SK-N-SH treated with all-trans-retinoic acid at 6 μM for 48 hours (cell line): Measurements from ENCODE around the gene NUDCD2.

Experiments
- ISL1 ChIP-seq: fragments of 250-450 bp; sonication (Bioruptor Pico); IDR thresholded peaks from 2 replicates; pipeline ENCODE4 v2.1.2; 2022; ENCODE audit warnings: mild to moderate bottlenecking, moderate library complexity
- RARB ChIP-seq: fragments of 250-450 bp; sonication (Bioruptor Pico); IDR thresholded peaks from 2 replicates; pipeline ENCODE4 v1.8.0; 2021; ENCODE audit warnings: mild to moderate bottlenecking, moderate library complexity
- TCF4 ChIP-seq: fragments of 250-450 bp; sonication (Bioruptor Pico); IDR thresholded peaks from 2 replicates; pipeline ENCODE4 v1.8.0; 2021; ENCODE audit warnings: mild to moderate bottlenecking, moderate library complexity, borderline replicate concordance
- ZNF8 ChIP-seq: fragments of 450-650 bp; formaldehyde crosslinking; IDR thresholded peaks from 2 replicates; pipeline ENCODE4 v1.5.0; 2020; ENCODE audit warnings: mild to moderate bottlenecking, moderate library complexity
- TF ChIP-seq, protein P1 (sequence below): fragments of 250-450 bp; sonication (Bioruptor Pico); IDR thresholded peaks from 2 replicates; pipeline ENCODE4 v1.8.0; 2021; ENCODE audit warnings: low read depth, mild to moderate bottlenecking, moderate library complexity, borderline replicate concordance
- TF ChIP-seq, protein P2 (sequence below): fragments of 250-450 bp; sonication (Bioruptor Pico); IDR thresholded peaks from 2 replicates; pipeline ENCODE4 v1.8.0; 2020; ENCODE audit warnings: mild to moderate bottlenecking, moderate library complexity, borderline replicate concordance

DNA sequence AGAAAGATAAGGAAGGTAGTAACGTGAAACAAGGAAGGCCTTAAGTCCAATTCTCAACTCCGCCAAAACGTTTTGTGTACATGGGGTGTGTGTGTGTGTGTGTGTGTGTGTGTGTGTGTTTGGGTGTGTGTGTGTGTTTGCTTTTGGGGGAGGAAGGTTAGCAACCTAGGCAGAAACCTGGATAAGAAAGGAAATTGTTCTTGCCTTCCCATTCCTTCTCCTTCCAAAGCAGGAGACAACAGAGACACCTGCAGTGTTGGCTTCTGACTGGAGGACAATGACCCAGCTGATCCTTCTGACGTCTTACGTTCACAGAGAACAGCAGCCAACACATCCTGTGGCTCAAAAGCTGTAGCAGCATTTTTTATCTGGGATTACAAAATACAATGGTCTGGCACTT is 26.6 kb downstream of the NUDCD2 start:
- TF ChIP-seq TCF4 (CRISPR knock-in tag): no peak
- TF ChIP-seq ZNF8 (CRISPR knock-in tag): no peak
- TF ChIP-seq, protein P1, sequence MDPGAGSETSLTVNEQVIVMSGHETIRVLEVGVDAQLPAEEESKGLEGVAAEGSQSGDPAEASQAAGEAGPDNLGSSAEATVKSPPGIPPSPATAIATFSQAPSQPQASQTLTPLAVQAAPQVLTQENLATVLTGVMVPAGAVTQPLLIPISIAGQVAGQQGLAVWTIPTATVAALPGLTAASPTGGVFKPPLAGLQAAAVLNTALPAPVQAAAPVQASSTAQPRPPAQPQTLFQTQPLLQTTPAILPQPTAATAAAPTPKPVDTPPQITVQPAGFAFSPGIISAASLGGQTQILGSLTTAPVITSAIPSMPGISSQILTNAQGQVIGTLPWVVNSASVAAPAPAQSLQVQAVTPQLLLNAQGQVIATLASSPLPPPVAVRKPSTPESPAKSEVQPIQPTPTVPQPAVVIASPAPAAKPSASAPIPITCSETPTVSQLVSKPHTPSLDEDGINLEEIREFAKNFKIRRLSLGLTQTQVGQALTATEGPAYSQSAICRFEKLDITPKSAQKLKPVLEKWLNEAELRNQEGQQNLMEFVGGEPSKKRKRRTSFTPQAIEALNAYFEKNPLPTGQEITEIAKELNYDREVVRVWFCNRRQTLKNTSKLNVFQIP (CRISPR knock-in tag): no peak
- TF ChIP-seq RARB: no peak
- TF ChIP-seq ISL1: no peak
- TF ChIP-seq, protein P2, sequence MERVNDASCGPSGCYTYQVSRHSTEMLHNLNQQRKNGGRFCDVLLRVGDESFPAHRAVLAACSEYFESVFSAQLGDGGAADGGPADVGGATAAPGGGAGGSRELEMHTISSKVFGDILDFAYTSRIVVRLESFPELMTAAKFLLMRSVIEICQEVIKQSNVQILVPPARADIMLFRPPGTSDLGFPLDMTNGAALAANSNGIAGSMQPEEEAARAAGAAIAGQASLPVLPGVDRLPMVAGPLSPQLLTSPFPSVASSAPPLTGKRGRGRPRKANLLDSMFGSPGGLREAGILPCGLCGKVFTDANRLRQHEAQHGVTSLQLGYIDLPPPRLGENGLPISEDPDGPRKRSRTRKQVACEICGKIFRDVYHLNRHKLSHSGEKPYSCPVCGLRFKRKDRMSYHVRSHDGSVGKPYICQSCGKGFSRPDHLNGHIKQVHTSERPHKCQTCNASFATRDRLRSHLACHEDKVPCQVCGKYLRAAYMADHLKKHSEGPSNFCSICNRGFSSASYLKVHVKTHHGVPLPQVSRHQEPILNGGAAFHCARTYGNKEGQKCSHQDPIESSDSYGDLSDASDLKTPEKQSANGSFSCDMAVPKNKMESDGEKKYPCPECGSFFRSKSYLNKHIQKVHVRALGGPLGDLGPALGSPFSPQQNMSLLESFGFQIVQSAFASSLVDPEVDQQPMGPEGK: no peak
